Esophagus mucosa (tissue), 1 donor: ENCODE results near the gene NOTCH1. TPM values are rescaled to one million over a fixed set of nuclear protein-coding genes. Genes with fewer than 3 reads are reported as not detected.
A peak's percentile ranks its signal among the peaks of the same experiment; 100 is the strongest.

ENCODE experiments used
- ATAC-seq: fragments of 200-7000 bp; cut with Tn5 transposase; one replicate; pipeline ENCODE4 v1.9.1; 2020
- total RNA-seq: library from RNA; stranded (reverse); gene quantifications from one replicate; pipeline ENCODE4 v1.2.4, GENCODE V29; 2023
- donor health status: DM: yes; HTN: yes; CAD: no.

NOTCH1 gene
- total RNA-seq, 1 donor from 2014 or later = 30.6 TPM

- ATAC-seq = no peak
These were observed 29.6 kb downstream of the NOTCH1 start for GRCh38 chr9:136516191-136516654.

GRCh38 chr9:136515276-136515675 is 30.6 kb downstream of the NOTCH1 start:
- no peak for ATAC-seq

GRCh38 chr9:136514022-136514714 is 31.7 kb downstream of the NOTCH1 start:
- no peak for ATAC-seq

- ATAC-seq = no peak
These were observed 32.7 kb downstream of the NOTCH1 start for GRCh38 chr9:136513191-136513590.

- ATAC-seq = peak; percentile 40
These were observed 33.2 kb downstream of the NOTCH1 start for GRCh38 chr9:136512651-136513071.

- ATAC-seq = peak; percentile 21
These were observed 33.9 kb downstream of the NOTCH1 start for GRCh38 chr9:136511670-136512592.

GRCh38 chr9:136511144-136511669 is 34.6 kb downstream of the NOTCH1 start:
- no peak for ATAC-seq

- ATAC-seq = no peak
These were observed 35.3 kb downstream of the NOTCH1 start for GRCh38 chr9:136510561-136510960.

GRCh38 chr9:136509549-136509948 is 36.3 kb downstream of the NOTCH1 start:
- no peak for ATAC-seq

- ATAC-seq = no peak
These were observed 36.9 kb downstream of the NOTCH1 start for GRCh38 chr9:136508729-136509500.

GRCh38 chr9:136507992-136508375 is 37.9 kb downstream of the NOTCH1 start:
- ATAC-seq = no peak

GRCh38 chr9:136507221-136507991 is 38.4 kb downstream of the NOTCH1 start:
- ATAC-seq = no peak

GRCh38 chr9:136506425-136506824 is 39.4 kb downstream of the NOTCH1 start:
- ATAC-seq = no peak

GRCh38 chr9:136505406-136506403 is 40.1 kb downstream of the NOTCH1 start:
- ATAC-seq = no peak

- no peak for ATAC-seq
These were observed 41.1 kb downstream of the NOTCH1 start for GRCh38 chr9:136504512-136505348.

GRCh38 chr9:136502940-136503550 is 42.8 kb downstream of the NOTCH1 start:
- ATAC-seq = no peak

GRCh38 chr9:136502196-136502595 is 43.7 kb downstream of the NOTCH1 start:
- no peak for ATAC-seq

GRCh38 chr9:136501686-136502085 is 44.2 kb downstream of the NOTCH1 start:
- ATAC-seq = no peak
